ENCODE measurements around the gene DCAF15.

DCAF15 gene

DNA sequence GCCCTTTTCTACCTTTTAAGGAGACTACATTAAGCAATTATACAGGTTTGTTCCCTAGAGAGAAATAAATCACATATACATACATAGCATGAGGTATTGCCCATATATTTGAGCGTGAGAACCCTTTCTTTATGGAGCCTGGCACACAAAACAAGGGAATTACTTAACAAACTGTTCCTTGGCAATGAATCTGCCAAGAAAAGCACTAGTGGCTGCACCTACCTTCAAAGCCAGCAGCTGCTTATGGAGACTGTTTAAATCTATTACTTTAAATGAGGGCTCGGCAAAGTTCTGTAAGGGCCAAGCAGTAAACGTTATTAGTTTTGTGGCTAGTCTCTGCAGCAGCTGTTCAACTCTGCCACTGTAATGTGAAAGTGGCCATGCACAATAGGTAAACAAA is 46.8 kb downstream of the DCAF15 start:
- H3K36me3 ChIP-seq (ENCODE audit: insufficient read depth, low read length), result no peaks in the 10 kb centered on the region; the same call in 1 of the 2 replicates
- no peaks in the 10 kb centered on the region for H3K27me3 ChIP-seq (ENCODE audit: insufficient read depth, low read length)
- 92% methylated on average over 3 of the region's 3 CpGs for WGBS
- H3K4me1 ChIP-seq (ENCODE audit: insufficient read depth, low read length), result no peaks in the 10 kb centered on the region
- no peak overlapping the region for H3K4me3 ChIP-seq (ENCODE audit: low read length)
- no peak overlapping the region for H3K27ac ChIP-seq (ENCODE audit: low read depth, low read length)
- H3K9me3 ChIP-seq (ENCODE audit: insufficient read depth, low read depth, low read length), result peaks cover 11% of the 10 kb centered on the region
- H3K9ac ChIP-seq (ENCODE audit: low read depth, low read length), result no peak overlapping the region

GRCh38 chr19:14000691-14001375 is 48.5 kb downstream of the DCAF15 start:
- no peak overlapping the region for H3K27ac ChIP-seq (ENCODE audit: low read depth, low read length)
- 95% methylated on average over 13 of the region's 13 CpGs for WGBS

DNA sequence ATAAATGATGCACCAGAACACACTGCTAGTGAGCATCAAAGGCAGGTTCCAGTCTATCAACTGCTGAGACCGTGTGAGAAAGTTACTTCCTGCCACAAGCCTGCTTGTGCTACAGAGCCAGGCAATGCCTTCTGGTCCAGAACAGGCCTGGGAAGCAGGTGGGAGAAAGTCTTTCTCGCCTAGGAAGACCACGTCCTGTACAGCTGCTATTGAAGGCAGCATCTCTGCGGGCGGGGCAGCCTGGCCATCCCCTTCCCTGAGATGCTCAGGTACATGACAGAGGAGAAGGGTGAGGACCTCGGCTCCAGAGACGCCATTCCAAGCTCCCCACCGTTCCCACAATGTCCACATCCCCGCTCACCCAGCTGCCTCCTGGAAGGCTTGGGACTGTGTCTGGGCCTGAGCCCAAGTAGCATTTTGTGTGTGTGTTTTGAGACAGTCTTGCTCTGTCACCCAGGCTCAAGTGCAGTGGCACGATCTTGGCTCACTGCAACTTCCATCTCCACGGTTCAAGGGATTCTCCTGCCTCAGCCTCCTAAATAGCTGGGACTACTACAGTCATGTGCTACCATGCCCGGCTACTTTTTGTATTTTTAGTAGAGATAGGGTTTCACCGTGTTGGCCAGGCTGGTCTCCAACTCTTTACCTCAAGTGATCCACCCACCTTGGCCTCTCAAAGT is 50.4 kb downstream of the DCAF15 start:
- 87% methylated on average over 12 of the region's 13 CpGs for WGBS
- Histone ChIP-seq H3K36me3 (ENCODE audit: insufficient read depth, low read length) (no peaks in the 10 kb centered on the region; the same call in 1 of the 2 replicates), H3K27ac (ENCODE audit: low read depth, low read length) (no peak overlapping the region), H3K4me3 (ENCODE audit: low read length) (no peak overlapping the region), H3K4me1 (ENCODE audit: insufficient read depth, low read length) (no peaks in the 10 kb centered on the region), H3K27me3 (ENCODE audit: insufficient read depth, low read length) (no peaks in the 10 kb centered on the region), H3K9ac (ENCODE audit: low read depth, low read length) (no peak overlapping the region), H3K9me3 (ENCODE audit: insufficient read depth, low read depth, low read length) (peaks cover 11% of the 10 kb centered on the region)

More at GRCh38 chr19:14000691-14001375, 48.5 kb downstream of the DCAF15 start:
- Histone ChIP-seq H3K36me3 (ENCODE audit: insufficient read depth, low read length) (no peaks in the 10 kb centered on the region; the same call in 1 of the 2 replicates), H3K4me3 (ENCODE audit: low read length) (no peak overlapping the region), H3K27me3 (ENCODE audit: insufficient read depth, low read length) (no peaks in the 10 kb centered on the region), H3K9ac (ENCODE audit: low read depth, low read length) (no peak overlapping the region), H3K9me3 (ENCODE audit: insufficient read depth, low read depth, low read length) (peaks cover 11% of the 10 kb centered on the region), H3K4me1 (ENCODE audit: insufficient read depth, low read length) (no peaks in the 10 kb centered on the region)

- no peak overlapping the region for H3K4me3 ChIP-seq (ENCODE audit: low read length)
- no peaks in the 10 kb centered on the region for H3K27me3 ChIP-seq (ENCODE audit: insufficient read depth, low read length)
- no peaks in the 10 kb centered on the region; the same call in 1 of the 2 replicates for H3K36me3 ChIP-seq (ENCODE audit: insufficient read depth, low read length)
- no peak overlapping the region for H3K27ac ChIP-seq (ENCODE audit: low read depth, low read length)
- peaks cover 10% of the 10 kb centered on the region for H3K9me3 ChIP-seq (ENCODE audit: insufficient read depth, low read depth, low read length)
- H3K4me1 ChIP-seq (ENCODE audit: insufficient read depth, low read length), result no peaks in the 10 kb centered on the region
- 88% methylated on average over 10 of the region's 10 CpGs for WGBS
- H3K9ac ChIP-seq (ENCODE audit: low read depth, low read length), result no peak overlapping the region
Observed at GRCh38 chr19:14003251-14004055, 51.1 kb downstream of the DCAF15 start.

- no peaks in the 10 kb centered on the region for H3K4me1 ChIP-seq (ENCODE audit: insufficient read depth, low read length)
- H3K27me3 ChIP-seq (ENCODE audit: insufficient read depth, low read length), result no peaks in the 10 kb centered on the region
- H3K9ac ChIP-seq (ENCODE audit: low read depth, low read length), result no peak overlapping the region
- no peaks in the 10 kb centered on the region; the same call in 1 of the 2 replicates for H3K36me3 ChIP-seq (ENCODE audit: insufficient read depth, low read length)
- WGBS, result 91% methylated on average over 14 of the region's 14 CpGs
- peak overlapping the region; percentile 43; the same call in 1 of the 2 replicates for H3K4me3 ChIP-seq (ENCODE audit: low read length)
- H3K27ac ChIP-seq (ENCODE audit: low read depth, low read length), result no peak overlapping the region
- H3K9me3 ChIP-seq (ENCODE audit: insufficient read depth, low read depth, low read length), result no peaks in the 10 kb centered on the region
Observed at GRCh38 chr19:14004619-14005348, 52.5 kb downstream of the DCAF15 start.

- H3K4me1 ChIP-seq (ENCODE audit: insufficient read depth, low read length), result no peaks in the 10 kb centered on the region
- H3K9me3 ChIP-seq (ENCODE audit: insufficient read depth, low read depth, low read length), result no peaks in the 10 kb centered on the region
- H3K27ac ChIP-seq (ENCODE audit: low read depth, low read length), result peak overlapping the region; percentile 97
- 10% methylated on average over 50 of the region's 50 CpGs for WGBS
- H3K27me3 ChIP-seq (ENCODE audit: insufficient read depth, low read length), result no peaks in the 10 kb centered on the region
- H3K36me3 ChIP-seq (ENCODE audit: insufficient read depth, low read length), result no peaks in the 10 kb centered on the region
- H3K4me3 ChIP-seq (ENCODE audit: low read length), result peak overlapping the region; percentile 66
- peak overlapping the region; percentile 80 for H3K9ac ChIP-seq (ENCODE audit: low read depth, low read length)
Observed at GRCh38 chr19:14005349-14006084, 53.2 kb downstream of the DCAF15 start.

DNA sequence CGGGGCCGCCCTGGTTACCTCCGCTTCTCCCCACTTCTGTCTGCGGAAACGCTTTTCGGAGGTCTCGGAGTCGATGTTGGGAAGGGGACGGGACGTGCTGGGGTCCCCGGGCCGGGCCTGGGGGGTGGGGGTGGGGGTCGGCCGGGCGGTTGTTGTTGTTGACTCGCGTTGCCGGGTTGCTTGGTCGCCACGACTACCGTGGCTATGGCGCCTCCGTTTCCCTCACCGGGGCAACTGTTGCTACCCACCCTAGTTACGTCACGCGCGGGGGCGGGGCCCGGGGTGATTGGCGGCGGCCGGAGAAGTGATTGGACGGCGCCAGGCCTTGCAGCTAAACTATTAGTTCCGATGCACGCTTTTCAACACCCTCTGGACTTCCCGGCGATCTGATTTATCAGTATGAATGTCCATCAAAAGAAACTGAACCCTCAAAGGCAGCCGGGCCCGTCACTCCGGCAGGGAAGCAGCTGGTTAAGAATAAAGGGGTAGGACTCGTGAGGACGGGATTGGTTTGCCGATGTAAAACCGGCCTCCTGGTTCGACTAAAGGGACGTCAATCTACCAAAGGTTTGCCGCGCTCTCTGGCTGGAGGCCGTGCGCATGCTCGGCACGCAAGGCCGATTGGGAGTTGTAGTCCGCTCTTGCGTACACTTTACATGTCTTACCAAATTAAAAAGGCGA is 53.9 kb downstream of the DCAF15 start, which contains the start of gene RFX1:
RFX1 (minus strand) TSS at position 236 of the 681 bp plus-strand sequence. CDS start 12,477 bp downstream, outside the sequence.
- no peaks in the 10 kb centered on the region for H3K27me3 ChIP-seq (ENCODE audit: insufficient read depth, low read length)
- H3K9me3 ChIP-seq (ENCODE audit: insufficient read depth, low read depth, low read length), result no peaks in the 10 kb centered on the region
- no peaks in the 10 kb centered on the region for H3K36me3 ChIP-seq (ENCODE audit: insufficient read depth, low read length)
- peak within 1 kb of the TSS; percentile 97 for H3K27ac ChIP-seq (ENCODE audit: low read depth, low read length)
- H3K9ac ChIP-seq (ENCODE audit: low read depth, low read length), result peak within 1 kb of the TSS; percentile 80
- H3K4me1 ChIP-seq (ENCODE audit: insufficient read depth, low read length), result no peaks in the 10 kb centered on the region
- H3K4me3 ChIP-seq (ENCODE audit: low read length), result peak within 1 kb of the TSS; percentile 66
- WGBS, result under 1% methylated on average over 58 of the region's 58 CpGs

GRCh38 chr19:14006766-14007562 is 54.7 kb downstream of the DCAF15 start:
- H3K27ac ChIP-seq (ENCODE audit: low read depth, low read length), result peak overlapping the region; percentile 97
- WGBS, result 5% methylated on average over 54 of the region's 56 CpGs

More at GRCh38 chr19:14006766-14007562, 54.7 kb downstream of the DCAF15 start:
- Histone ChIP-seq H3K27me3 (ENCODE audit: insufficient read depth, low read length) (no peaks in the 10 kb centered on the region), H3K4me1 (ENCODE audit: insufficient read depth, low read length) (no peaks in the 10 kb centered on the region), H3K9me3 (ENCODE audit: insufficient read depth, low read depth, low read length) (no peaks in the 10 kb centered on the region), H3K9ac (ENCODE audit: low read depth, low read length) (peak overlapping the region; percentile 72), H3K4me3 (ENCODE audit: low read length) (peak overlapping the region; percentile 66), H3K36me3 (ENCODE audit: insufficient read depth, low read length) (no peaks in the 10 kb centered on the region)
